ENCODE results near the gene FBL. TPM values are rescaled to one million over a fixed set of nuclear protein-coding genes. Genes with fewer than 3 reads are reported as not detected.

Gene FBL
- polyA plus RNA-seq, 1 of the 3 experiments (the other 2 are of a cell fraction) = 371 TPM

DNA sequence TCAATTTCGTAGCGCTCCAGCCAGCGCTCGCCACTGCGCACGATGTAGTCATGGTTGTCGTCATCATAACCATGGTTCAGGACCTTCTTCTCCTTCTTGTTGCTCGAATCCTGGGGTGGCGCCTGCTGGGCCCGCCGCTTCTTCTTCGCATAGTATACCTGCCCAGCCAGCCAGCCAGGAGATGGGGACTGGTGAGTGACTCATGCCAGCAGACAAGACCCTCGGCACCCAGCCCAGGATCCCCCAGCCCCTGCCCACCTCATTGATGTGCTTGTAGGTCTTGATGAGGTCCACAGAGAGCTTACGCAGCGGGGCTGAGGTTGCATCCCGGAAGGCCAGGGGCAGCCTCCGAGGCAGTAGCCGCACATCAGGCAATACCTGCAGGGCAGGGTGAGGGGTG is 15.8 kb downstream of the FBL start:
- CTCF ChIA-PET = interaction anchor here (4.4 kb wide), 1 partner anchor 13 kb away, joined by 26 read pairs; no protein-coding TSS in a partner anchor
- peaks cover 0 to 16% of the 10 kb centered on the region in 2 experiments; a peak in 2 of 4 replicates for H3K4me1 ChIP-seq (ENCODE audit: control insufficient read depth in 1 of 2, insufficient read depth in 2 of 2, low read depth in 1 of 2, low read length in 1 of 2)

More for the DNA sequence above, 15.8 kb downstream of the FBL start:
- no peak overlapping the region for H2AFZ ChIP-seq (ENCODE audit: low read depth)
- no peak overlapping the region for H3K4me2 ChIP-seq
- no peak overlapping the region for H3K4me3 ChIP-seq (ENCODE audit: low read depth in 2 of 2, low read length in 1 of 2)
- H3K9ac ChIP-seq = no peak overlapping the region
- POLR2A ChIA-PET = no interaction called here
- H3K9me2 ChIP-seq = no peaks in the 10 kb centered on the region
- no peaks in the 10 kb centered on the region for H4K20me1 ChIP-seq (ENCODE audit: insufficient read depth)
- peaks cover 5% of the 10 kb centered on the region for H3F3A ChIP-seq (replicated peaks; ENCODE audit: insufficient read depth)
- no peaks in the 10 kb centered on the region for H3K9me3 ChIP-seq
- H3K27me3 ChIP-seq (ENCODE audit: insufficient read depth) = no peaks in the 10 kb centered on the region
- H3K36me3 ChIP-seq (replicated peaks in 1 of 2; ENCODE audit: control insufficient read depth in 1 of 2, insufficient read depth in 2 of 2, low read length in 1 of 2) = peaks cover 33 to 52% of the 10 kb centered on the region in 2 experiments
- TF ChIP-seq TAF1 (IDR thresholded peaks at IDR 0.05; ENCODE audit: borderline replicate concordance, low read depth, low read length) (no peak), RCOR1 (IDR thresholded peaks at IDR 0.05; ENCODE audit: low read length) (no peak), PBX3 (IDR thresholded peaks at IDR 0.05) (no peak), ELF1 (IDR thresholded peaks at IDR 0.05) (no peak), RXRA (IDR thresholded peaks at IDR 0.05; ENCODE audit: borderline replicate concordance, low read depth) (no peak), RFX5 (IDR thresholded peaks at IDR 0.05; ENCODE audit: low read length) (no peak), MAX (IDR thresholded peaks at IDR 0.05; ENCODE audit: low read depth) (no peak), GABPA (IDR thresholded peaks at IDR 0.05; ENCODE audit: low read depth) (no peak), CTCF (IDR thresholded peaks at IDR 0.05) (no peak), NRF1 (IDR thresholded peaks at IDR 0.05; ENCODE audit: low read depth, low read length) (no peak), JUND (IDR thresholded peaks at IDR 0.05) (no peak), FOXJ3 (CRISPR knock-in tag; IDR thresholded peaks at IDR 0.05) (no peak), EP300 (IDR thresholded peaks at IDR 0.05; ENCODE audit: borderline replicate concordance in 1 of 2, low read depth in 1 of 2, low read length in 1 of 2) (no peak), TEAD4 (IDR thresholded peaks at IDR 0.05; ENCODE audit: borderline replicate concordance, insufficient read depth) (no peak), USF1 (IDR thresholded peaks at IDR 0.05; ENCODE audit: borderline replicate concordance, low read depth) (no peak), SMC3 (IDR thresholded peaks at IDR 0.05; ENCODE audit: low read depth, low read length) (no peak), ZBTB33 (IDR thresholded peaks at IDR 0.05; ENCODE audit: borderline replicate concordance, low read depth) (no peak), RAD21 (IDR thresholded peaks at IDR 0.05; ENCODE audit: low read length) (no peak)
- TF ChIP-seq, protein P1, sequence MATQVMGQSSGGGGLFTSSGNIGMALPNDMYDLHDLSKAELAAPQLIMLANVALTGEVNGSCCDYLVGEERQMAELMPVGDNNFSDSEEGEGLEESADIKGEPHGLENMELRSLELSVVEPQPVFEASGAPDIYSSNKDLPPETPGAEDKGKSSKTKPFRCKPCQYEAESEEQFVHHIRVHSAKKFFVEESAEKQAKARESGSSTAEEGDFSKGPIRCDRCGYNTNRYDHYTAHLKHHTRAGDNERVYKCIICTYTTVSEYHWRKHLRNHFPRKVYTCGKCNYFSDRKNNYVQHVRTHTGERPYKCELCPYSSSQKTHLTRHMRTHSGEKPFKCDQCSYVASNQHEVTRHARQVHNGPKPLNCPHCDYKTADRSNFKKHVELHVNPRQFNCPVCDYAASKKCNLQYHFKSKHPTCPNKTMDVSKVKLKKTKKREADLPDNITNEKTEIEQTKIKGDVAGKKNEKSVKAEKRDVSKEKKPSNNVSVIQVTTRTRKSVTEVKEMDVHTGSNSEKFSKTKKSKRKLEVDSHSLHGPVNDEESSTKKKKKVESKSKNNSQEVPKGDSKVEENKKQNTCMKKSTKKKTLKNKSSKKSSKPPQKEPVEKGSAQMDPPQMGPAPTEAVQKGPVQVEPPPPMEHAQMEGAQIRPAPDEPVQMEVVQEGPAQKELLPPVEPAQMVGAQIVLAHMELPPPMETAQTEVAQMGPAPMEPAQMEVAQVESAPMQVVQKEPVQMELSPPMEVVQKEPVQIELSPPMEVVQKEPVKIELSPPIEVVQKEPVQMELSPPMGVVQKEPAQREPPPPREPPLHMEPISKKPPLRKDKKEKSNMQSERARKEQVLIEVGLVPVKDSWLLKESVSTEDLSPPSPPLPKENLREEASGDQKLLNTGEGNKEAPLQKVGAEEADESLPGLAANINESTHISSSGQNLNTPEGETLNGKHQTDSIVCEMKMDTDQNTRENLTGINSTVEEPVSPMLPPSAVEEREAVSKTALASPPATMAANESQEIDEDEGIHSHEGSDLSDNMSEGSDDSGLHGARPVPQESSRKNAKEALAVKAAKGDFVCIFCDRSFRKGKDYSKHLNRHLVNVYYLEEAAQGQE (IDR thresholded peaks at IDR 0.05; ENCODE audit: low read depth, low read length) = no peak
- peaks cover 20% of the 10 kb centered on the region for H3K79me2 ChIP-seq (ENCODE audit: insufficient read depth)
- H3K27ac ChIP-seq (ENCODE audit: low read depth in 2 of 2, low read length in 1 of 2) = no peak overlapping the region
- 95% methylated on average over 15 of the region's 18 CpGs for WGBS (ENCODE audit: low lambda C conversion rate)
- no peak for DNase-seq
